MM.1S (cell line): ENCODE results near the gene RABEPK.

Experiments used
- EZH2 ChIP-seq: fragments of 300-600 bp; sonication (generic); optimal IDR thresholded peaks from 2 replicates; pipeline ENCODE3; 2017; ENCODE audit warnings: low read depth, mild to moderate bottlenecking, antibody characterized with exemption, low read length, mixed read lengths
- EZH2phosphoT487 ChIP-seq: fragments of 300-600 bp; sonication (generic); IDR thresholded peaks from 2 replicates; pipeline ENCODE4 v1.6.1; 2018; ENCODE audit warnings: antibody characterized with exemption, low read length
- TF ChIP-seq, protein P1 (sequence below): fragments of 300-600 bp; sonication (generic); IDR thresholded peaks from 2 replicates; pipeline ENCODE4 v1.5.1; 2016; ENCODE audit warnings: antibody characterized with exemption, low read length, mixed read lengths

DNA sequence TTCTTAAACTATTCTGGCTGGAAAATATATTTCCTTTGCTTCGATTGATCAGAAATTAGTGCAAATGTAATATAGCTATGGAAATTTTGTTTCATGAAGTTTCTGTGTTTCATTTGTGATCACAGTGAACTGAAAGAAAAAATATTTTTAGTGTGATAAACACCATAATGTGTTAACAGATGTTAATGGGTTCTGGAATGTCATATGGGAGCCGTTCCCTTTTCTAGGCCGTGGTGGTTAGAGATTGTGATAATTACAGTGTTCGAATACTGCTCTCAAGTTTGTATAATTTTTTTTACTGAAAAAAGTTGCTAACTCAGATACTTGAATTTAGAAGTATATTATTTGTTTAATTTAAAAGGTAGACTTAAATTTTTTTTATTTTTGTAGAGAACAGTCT, 80.6 kb downstream of the RABEPK start:
- TF ChIP-seq EZH2 (no peak), EZH2phosphoT487 (no peak)
- TF ChIP-seq, protein P1, sequence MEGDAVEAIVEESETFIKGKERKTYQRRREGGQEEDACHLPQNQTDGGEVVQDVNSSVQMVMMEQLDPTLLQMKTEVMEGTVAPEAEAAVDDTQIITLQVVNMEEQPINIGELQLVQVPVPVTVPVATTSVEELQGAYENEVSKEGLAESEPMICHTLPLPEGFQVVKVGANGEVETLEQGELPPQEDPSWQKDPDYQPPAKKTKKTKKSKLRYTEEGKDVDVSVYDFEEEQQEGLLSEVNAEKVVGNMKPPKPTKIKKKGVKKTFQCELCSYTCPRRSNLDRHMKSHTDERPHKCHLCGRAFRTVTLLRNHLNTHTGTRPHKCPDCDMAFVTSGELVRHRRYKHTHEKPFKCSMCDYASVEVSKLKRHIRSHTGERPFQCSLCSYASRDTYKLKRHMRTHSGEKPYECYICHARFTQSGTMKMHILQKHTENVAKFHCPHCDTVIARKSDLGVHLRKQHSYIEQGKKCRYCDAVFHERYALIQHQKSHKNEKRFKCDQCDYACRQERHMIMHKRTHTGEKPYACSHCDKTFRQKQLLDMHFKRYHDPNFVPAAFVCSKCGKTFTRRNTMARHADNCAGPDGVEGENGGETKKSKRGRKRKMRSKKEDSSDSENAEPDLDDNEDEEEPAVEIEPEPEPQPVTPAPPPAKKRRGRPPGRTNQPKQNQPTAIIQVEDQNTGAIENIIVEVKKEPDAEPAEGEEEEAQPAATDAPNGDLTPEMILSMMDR: no peak
